Activated CD8-positive, alpha-beta T cell treated with anti-CD3 and anti-CD28 coated beads for 36 hours (primary cell): ENCODE data around the gene CHST3. TPM values are rescaled to one million over a fixed set of nuclear protein-coding genes. Genes with fewer than 3 reads are reported as not detected.

ENCODE experiments used
- ATAC-seq: fragments of 200-7000 bp; cut with Tn5 transposase; one replicate; pipeline ENCODE4 v1.10.0; 2021; ENCODE audit warnings: mild to moderate bottlenecking, moderate library complexity
- CTCF ChIA-PET: fragments of 350-600 bp; sonication (Branson Sonifier 250); formaldehyde crosslinking; loops from one replicate; lab custom pipeline; 2021; ENCODE audit warnings: antibody characterized with exemption; lab: Charles Lee
- POLR2A ChIA-PET: fragments of 350-600 bp; sonication (Branson Sonifier 250); formaldehyde crosslinking; loops from one replicate; lab custom pipeline; 2021; ENCODE audit warnings: antibody characterized with exemption; lab: Charles Lee
- DNase-seq: peaks from one replicate; pipeline ENCODE4 v3.0.0-alpha.2; 2020
- H3K27ac Mint-ChIP-seq: one replicate; pipeline ENCODE4 v1.8.0; 2021; ENCODE audit warnings: mild to moderate bottlenecking, mixed read lengths
- H3K27me3 Mint-ChIP-seq: one replicate; pipeline ENCODE4 v1.8.0; 2021; ENCODE audit warnings: mixed read lengths
- H3K36me3 Mint-ChIP-seq: one replicate; pipeline ENCODE4 v1.8.0; 2021; ENCODE audit warnings: low read depth, mixed read lengths
- H3K4me1 Mint-ChIP-seq: one replicate; pipeline ENCODE4 v1.8.0; 2021; ENCODE audit warnings: low read depth, mixed read lengths
- H3K4me3 Mint-ChIP-seq: one replicate; pipeline ENCODE4 v1.8.0; 2021; ENCODE audit warnings: mild to moderate bottlenecking, moderate library complexity, mixed read lengths
- H3K9me3 Mint-ChIP-seq: one replicate; pipeline ENCODE4 v1.8.0; 2021; ENCODE audit warnings: mixed read lengths
- intact Hi-C: fragments of 100-400 bp; cut with micrococcal nuclease; formaldehyde crosslinking; loops from one replicate; pipeline ENCODE4 v1.10.0; 2022
- total RNA-seq, 2 experiments: library from RNA; stranded (reverse); gene quantifications; one replicate each; pipeline ENCODE4 v1.2.3, GENCODE V29; 2021
- TF ChIP-seq, protein P1 (sequence below): fragments of 200-600 bp; IDR thresholded peaks from one replicate; pipeline ENCODE4 v1.8.0; 2022; ENCODE audit warnings: antibody characterized with exemption, mild to moderate bottlenecking

CHST3 gene
- total RNA-seq, 2 experiments from 2014 or later, result 0.20 to 0.36 TPM

DNA sequence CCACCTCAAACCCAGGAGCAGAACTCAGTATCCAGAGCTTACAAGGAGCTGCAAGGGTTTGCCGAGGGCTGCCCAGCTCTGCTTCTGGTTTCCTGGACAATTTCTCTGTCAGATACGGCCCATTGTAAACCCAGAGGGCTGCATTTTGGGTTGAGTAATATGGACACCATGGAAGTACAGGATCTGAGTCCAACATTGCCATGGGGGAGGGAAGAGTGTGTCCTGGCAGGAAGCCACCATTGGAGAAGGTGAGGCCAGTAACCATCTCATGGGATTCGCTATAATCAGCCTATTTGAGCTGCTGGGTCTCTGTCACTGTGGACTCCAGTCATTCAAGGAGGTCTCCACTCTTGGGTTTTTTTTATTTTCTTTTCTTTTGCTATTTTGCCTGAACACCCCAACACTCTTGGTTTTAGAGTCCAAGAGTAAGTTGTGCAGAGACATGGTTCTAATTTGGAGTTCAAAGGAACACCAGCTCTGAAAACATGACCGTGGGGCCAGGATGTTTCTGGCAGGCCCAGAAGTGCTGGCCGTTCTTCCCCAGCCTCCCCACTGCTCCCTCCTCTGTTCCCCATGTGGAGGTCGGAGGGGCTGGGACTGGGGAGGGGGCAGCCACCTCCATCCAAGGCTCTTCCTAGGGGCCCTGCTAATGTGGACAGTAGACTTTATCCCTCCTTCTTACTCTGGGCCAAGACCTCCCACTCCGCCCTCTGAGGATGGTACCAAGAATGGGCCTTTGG, 46.2 kb downstream of the CHST3 start:
- DNase-seq (no peak), ATAC-seq (no peak)
- H3K27me3 Mint-ChIP-seq, result no peaks in the 10 kb centered on the region
- intact Hi-C loops, result no loop called here
- CTCF ChIA-PET, result interaction anchor here (1.8 kb wide), 1 partner anchor 38 kb away, joined by 6 read pairs; no protein-coding TSS in a partner anchor
- TF ChIP-seq, protein P1, sequence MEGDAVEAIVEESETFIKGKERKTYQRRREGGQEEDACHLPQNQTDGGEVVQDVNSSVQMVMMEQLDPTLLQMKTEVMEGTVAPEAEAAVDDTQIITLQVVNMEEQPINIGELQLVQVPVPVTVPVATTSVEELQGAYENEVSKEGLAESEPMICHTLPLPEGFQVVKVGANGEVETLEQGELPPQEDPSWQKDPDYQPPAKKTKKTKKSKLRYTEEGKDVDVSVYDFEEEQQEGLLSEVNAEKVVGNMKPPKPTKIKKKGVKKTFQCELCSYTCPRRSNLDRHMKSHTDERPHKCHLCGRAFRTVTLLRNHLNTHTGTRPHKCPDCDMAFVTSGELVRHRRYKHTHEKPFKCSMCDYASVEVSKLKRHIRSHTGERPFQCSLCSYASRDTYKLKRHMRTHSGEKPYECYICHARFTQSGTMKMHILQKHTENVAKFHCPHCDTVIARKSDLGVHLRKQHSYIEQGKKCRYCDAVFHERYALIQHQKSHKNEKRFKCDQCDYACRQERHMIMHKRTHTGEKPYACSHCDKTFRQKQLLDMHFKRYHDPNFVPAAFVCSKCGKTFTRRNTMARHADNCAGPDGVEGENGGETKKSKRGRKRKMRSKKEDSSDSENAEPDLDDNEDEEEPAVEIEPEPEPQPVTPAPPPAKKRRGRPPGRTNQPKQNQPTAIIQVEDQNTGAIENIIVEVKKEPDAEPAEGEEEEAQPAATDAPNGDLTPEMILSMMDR, result no peak
- no peak overlapping the region for H3K4me3 Mint-ChIP-seq
- no peaks in the 10 kb centered on the region for H3K36me3 Mint-ChIP-seq
- no peaks in the 10 kb centered on the region for H3K9me3 Mint-ChIP-seq
- no peak overlapping the region for H3K27ac Mint-ChIP-seq
- POLR2A ChIA-PET, result no interaction called here
- H3K4me1 Mint-ChIP-seq, result no peaks in the 10 kb centered on the region

GRCh38 chr10:72011016-72011415, 46.8 kb downstream of the CHST3 start:
- Mint-ChIP-seq H3K36me3 (no peaks in the 10 kb centered on the region), H3K27ac (no peak overlapping the region), H3K9me3 (no peaks in the 10 kb centered on the region), H3K4me1 (no peaks in the 10 kb centered on the region), H3K27me3 (no peaks in the 10 kb centered on the region), H3K4me3 (no peak overlapping the region)
- ATAC-seq, result no peak
- ChIA-PET POLR2A (no interaction called here), CTCF (interaction anchor here (1.8 kb wide), 1 partner anchor 38 kb away, joined by 6 read pairs; no protein-coding TSS in a partner anchor)
- intact Hi-C loops, result no loop called here
- DNase-seq, result no peak
- TF ChIP-seq, protein P1, result no peak

DNA sequence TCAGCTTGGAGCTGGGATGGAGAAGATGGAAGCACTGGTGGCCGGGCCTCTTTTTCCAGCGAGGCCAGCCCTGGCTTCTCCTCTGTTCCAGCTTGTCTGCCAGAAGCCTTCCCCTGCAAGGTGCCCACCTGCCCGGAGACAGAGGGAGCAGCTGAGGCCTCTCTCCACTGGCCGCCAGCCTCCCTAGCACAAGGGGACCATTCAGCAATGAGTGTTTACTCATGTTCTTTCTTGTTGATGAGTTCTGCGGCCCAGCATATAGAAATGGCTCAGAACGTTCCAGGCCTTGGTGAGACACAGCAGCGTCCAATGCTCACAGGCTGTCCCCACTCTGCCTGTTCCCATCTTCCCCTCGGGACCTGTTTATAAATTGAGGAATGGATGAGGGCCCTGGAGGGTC, 47.3 kb downstream of the CHST3 start:
- DNase-seq (no peak), ATAC-seq (no peak)
- CTCF ChIA-PET, result interaction anchor here (0.9 to 1.8 kb wide), 2 partner anchors 37 to 115 kb away, joined by 3 to 6 read pairs; no protein-coding TSS in a partner anchor
- TF ChIP-seq, protein P1, result no peak
- no peaks in the 10 kb centered on the region for H3K36me3 Mint-ChIP-seq
- no peak overlapping the region for H3K27ac Mint-ChIP-seq
- H3K9me3 Mint-ChIP-seq, result no peaks in the 10 kb centered on the region
- POLR2A ChIA-PET, result no interaction called here
- no peaks in the 10 kb centered on the region for H3K27me3 Mint-ChIP-seq
- H3K4me1 Mint-ChIP-seq, result no peaks in the 10 kb centered on the region
- no peak overlapping the region for H3K4me3 Mint-ChIP-seq
- intact Hi-C loops, result no loop called here

DNA sequence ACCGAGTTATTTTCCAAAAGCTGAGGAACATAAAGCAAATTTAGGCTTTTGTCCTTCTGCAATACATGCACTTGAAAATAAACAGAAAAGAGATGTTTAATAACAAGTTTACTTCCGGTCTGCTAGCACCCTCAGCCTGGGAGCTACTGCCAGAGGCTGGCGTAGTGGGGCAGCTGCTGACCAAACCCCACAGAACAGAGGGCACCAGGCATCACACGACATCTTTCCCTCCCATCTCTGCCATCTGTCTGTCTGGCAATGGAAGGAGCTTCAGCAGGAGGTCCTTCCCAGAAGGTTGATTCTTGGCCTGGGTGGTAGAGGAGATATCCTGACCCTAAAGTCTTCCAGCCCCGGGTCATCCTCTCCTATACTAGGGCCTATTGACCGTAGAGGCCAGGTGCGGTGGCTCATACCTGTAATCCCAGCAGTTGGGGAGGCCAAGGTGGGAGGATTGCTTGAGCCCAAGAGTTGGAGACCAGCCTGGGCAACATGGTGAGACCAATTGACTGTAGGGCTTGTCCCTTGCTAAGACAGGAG, 47.8 kb downstream of the CHST3 start:
- H3K36me3 Mint-ChIP-seq, result no peaks in the 10 kb centered on the region

More for the DNA sequence above, 47.8 kb downstream of the CHST3 start:
- ATAC-seq (no peak), DNase-seq (no peak)
- H3K4me3 Mint-ChIP-seq, result no peak overlapping the region
- H3K27ac Mint-ChIP-seq, result no peak overlapping the region
- intact Hi-C loops, result no loop called here
- no peaks in the 10 kb centered on the region for H3K4me1 Mint-ChIP-seq
- no peaks in the 10 kb centered on the region for H3K9me3 Mint-ChIP-seq
- TF ChIP-seq, protein P1, result no peak
- ChIA-PET CTCF (interaction anchor here (0.9 to 2.2 kb wide), 3 partner anchors 9 to 115 kb away, joined by 3 to 6 read pairs (median 6); no protein-coding TSS in a partner anchor), POLR2A (no interaction called here)
- H3K27me3 Mint-ChIP-seq, result no peaks in the 10 kb centered on the region
